Gastrocnemius medialis (tissue), 4 donors: ENCODE results near the gene KIF26B. TPM values are rescaled to one million over a fixed set of nuclear protein-coding genes. Genes with fewer than 3 reads are reported as not detected.
A peak's percentile ranks its signal among the peaks of the same experiment; 100 is the strongest.

Experiments used
- ATAC-seq, 2 donors: fragments of 150-250 bp; one replicate each; pipeline ENCODE4 v1.9.1; 2016
- DNase-seq, 2 donors: peaks; one replicate each; pipeline ENCODE4 v3.0.0-alpha.2; 2019
- H3K27ac ChIP-seq, 4 donors: fragments of 200-600 bp; sonication (generic); 1 replicate in 1 of 4; 2 replicates in 3 of 4; pipeline ENCODE4 v1.5.1; 2016 to 2018; ENCODE audit warnings: mild to moderate bottlenecking in 2 of 4, moderate library complexity in 1 of 4
- H3K27me3 ChIP-seq, 3 donors: fragments of 200-600 bp; sonication (generic) in 2 of 3; 1 replicate in 1 of 3; 2 replicates in 2 of 3; pipeline versions ENCODE4 v1.5.1 to v1.6.0; 2016 to 2019; ENCODE audit warnings: mild to moderate bottlenecking in 1 of 3, moderate library complexity in 1 of 3
- H3K36me3 ChIP-seq, 2 donors: fragments of 200-600 bp; sonication (generic) in 1 of 2; one replicate each; pipeline ENCODE4 v1.5.1; 2017 to 2018
- H3K4me1 ChIP-seq, 2 donors: fragments of 200-600 bp; sonication (generic) in 1 of 2; one replicate each; pipeline ENCODE4 v1.5.1; 2016 to 2017; ENCODE audit warnings: mild to moderate bottlenecking in 2 of 2
- H3K4me3 ChIP-seq, 4 donors: fragments of 200-600 bp; sonication (generic) in 3 of 4; 1 replicate in 1 of 4; 2 replicates in 3 of 4; pipeline ENCODE4 v1.5.1; 2016 to 2019; ENCODE audit warnings: mild to moderate bottlenecking in 2 of 4
- H3K9me3 ChIP-seq, 3 donors: fragments of 200-600 bp; sonication (generic) in 2 of 3; 1 replicate in 1 of 3; 2 replicates in 2 of 3; pipeline ENCODE4 v1.5.1; 2016 to 2019
- CTCF ChIP-seq, 5 experiments: fragments of 450-650 bp in 3 of 5; fragments of 200-600 bp in 2 of 5; sonication (generic) in 2 of 5; IDR thresholded peaks in 4 of 5; conservative IDR thresholded peaks in 1 of 5; 1 replicate in 4 of 5; 2 replicates in 1 of 5; pipeline ENCODE4 v1.5.1; 2016 to 2019; ENCODE audit warnings: antibody characterized with exemption in 5 of 5, mild to moderate bottlenecking in 3 of 5, moderate library complexity in 3 of 5
- POLR2A ChIP-seq, 2 donors: fragments of 450-650 bp; IDR thresholded peaks; one replicate each; pipeline ENCODE4 v1.6.1; 2017; ENCODE audit warnings: antibody characterized with exemption in 2 of 2, mild to moderate bottlenecking in 2 of 2, moderate library complexity in 2 of 2
- in situ Hi-C, 4 donors: fragments of 200-750 bp; cut with MboI; loops; one replicate each; pipeline versions ENCODE4 v1.15.0 to v1.8.0; 2017; ENCODE audit warnings: low sequenced_read_pairs in 4 of 4
- intact Hi-C: fragments of 100-400 bp; cut with DNase I; formaldehyde crosslinking; loops from one replicate; pipeline ENCODE4 v1.15.1; 2023; ENCODE audit warnings: low total_unique reads
- total RNA-seq, 4 donors: library from RNA; depleted of rRNA; stranded (reverse); fragments of >200 nt; gene quantifications; one replicate each; pipeline versions ENCODE4 v1.1.0 to v1.2.3, GENCODE V29; 2016

KIF26B gene
- total RNA-seq, 4 donors from 2014 or later = 0.02 to 0.20 (median 0.10) TPM; not detected in 1

GRCh38 chr1:245304698-245305097 lies 149.9 kb downstream of the KIF26B start:
- Histone ChIP-seq H3K4me1 (peaks cover 6 to 9% of the 10 kb centered on the region in 2 donors), H3K4me3 (no peak overlapping the region), H3K27ac (no peak overlapping the region), H3K9me3 (no peaks in the 10 kb centered on the region), H3K36me3 (no peaks in the 10 kb centered on the region), H3K27me3 (peaks cover 0 to 4% (median 0%) of the 10 kb centered on the region in 3 donors)
- ATAC-seq (no peak), DNase-seq (no peak)
- intact Hi-C loops (no loop called here), in situ Hi-C loops (no loop called here)
- TF ChIP-seq CTCF (IDR thresholded peaks at IDR 0.05 in 4 of 5, conservative IDR thresholded peaks at IDR 0.05 in 1 of 5) (no peak), POLR2A (IDR thresholded peaks at IDR 0.05) (no peak)

- Histone ChIP-seq H3K27ac (no peak overlapping the region), H3K4me3 (no peak overlapping the region), H3K27me3 (no peaks in the 10 kb centered on the region), H3K36me3 (no peaks in the 10 kb centered on the region), H3K9me3 (no peaks in the 10 kb centered on the region), H3K4me1 (peaks cover 6 to 9% of the 10 kb centered on the region in 2 donors)
- no peak for TF ChIP-seq CTCF (IDR thresholded peaks at IDR 0.05 in 4 of 5, conservative IDR thresholded peaks at IDR 0.05 in 1 of 5)
- no peak for TF ChIP-seq POLR2A (IDR thresholded peaks at IDR 0.05)
- ATAC-seq = no peak
- in situ Hi-C loops (no loop called here), intact Hi-C loops (no loop called here)
- DNase-seq = no peak
Observed at GRCh38 chr1:245306020-245306419, 151.2 kb downstream of the KIF26B start.

DNA sequence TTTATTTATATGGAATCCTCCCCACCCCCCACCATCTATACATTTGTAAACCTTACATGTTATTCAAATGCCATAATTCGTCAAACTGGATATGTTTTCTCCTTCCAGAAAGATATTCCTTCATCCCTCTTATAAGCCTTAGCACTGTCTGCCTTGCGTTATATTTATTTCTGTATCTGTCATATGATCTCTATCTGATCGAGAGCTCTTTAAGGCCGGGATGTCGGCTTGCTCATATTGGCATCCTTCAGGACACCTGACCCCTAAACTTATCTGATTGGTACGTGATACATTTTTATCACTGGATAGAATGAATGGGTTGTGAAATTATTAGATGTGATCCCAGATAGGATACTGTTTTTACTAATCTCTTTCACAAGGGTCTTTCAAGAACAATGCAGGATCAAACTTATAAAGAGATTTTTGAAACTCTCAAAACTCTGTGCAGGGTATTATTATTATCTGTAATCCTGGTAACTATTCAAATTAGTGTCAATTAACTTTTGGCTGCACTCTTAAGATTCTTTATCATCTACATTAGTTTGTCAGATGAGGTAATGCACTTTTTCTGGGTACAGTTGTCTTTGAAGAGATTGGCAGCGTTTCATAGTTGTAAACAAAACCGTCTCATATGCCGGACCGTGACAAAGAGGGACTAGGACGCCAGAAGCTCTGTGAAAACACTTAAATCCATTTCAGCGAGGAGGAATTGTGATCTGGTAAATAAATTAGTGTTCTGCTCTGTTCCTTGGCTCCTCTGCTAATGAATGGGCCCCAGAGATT lies 152.0 kb downstream of the KIF26B start:
- Histone ChIP-seq H3K36me3 (no peaks in the 10 kb centered on the region), H3K27ac (peak overlapping the region in 1 of 4 donors; percentile 27), H3K4me3 (peak overlapping the region in 1 of 4 donors; percentile 9), H3K27me3 (no peaks in the 10 kb centered on the region), H3K4me1 (peaks cover 6 to 9% of the 10 kb centered on the region in 2 donors), H3K9me3 (no peaks in the 10 kb centered on the region)
- TF ChIP-seq CTCF (IDR thresholded peaks at IDR 0.05 in 4 of 5, conservative IDR thresholded peaks at IDR 0.05 in 1 of 5) = no peak
- TF ChIP-seq POLR2A (IDR thresholded peaks at IDR 0.05) = no peak
- in situ Hi-C loops (no loop called here), intact Hi-C loops (no loop called here)
- ATAC-seq = peak; percentile 49 to 56
- DNase-seq = no peak

- intact Hi-C loops (no loop called here), in situ Hi-C loops (no loop called here)
- Histone ChIP-seq H3K27me3 (no peaks in the 10 kb centered on the region), H3K4me1 (peaks cover 6 to 9% of the 10 kb centered on the region in 2 donors), H3K27ac (no peak overlapping the region), H3K4me3 (no peak overlapping the region), H3K9me3 (no peaks in the 10 kb centered on the region), H3K36me3 (no peaks in the 10 kb centered on the region)
- ATAC-seq (no peak), DNase-seq (no peak)
- TF ChIP-seq CTCF (IDR thresholded peaks at IDR 0.05 in 4 of 5, conservative IDR thresholded peaks at IDR 0.05 in 1 of 5) = no peak
- TF ChIP-seq POLR2A (IDR thresholded peaks at IDR 0.05) = no peak
Observed at GRCh38 chr1:245310571-245311531, 156.1 kb downstream of the KIF26B start.
